K562 (cell line): Measurements from ENCODE around the gene KCNMB4. TPM values are rescaled to one million over a fixed set of nuclear protein-coding genes. Genes with fewer than 3 reads are reported as not detected.
A peak's percentile ranks its signal among the peaks of the same experiment; 100 is the strongest.

Experiments
- ATAC-seq: fragments of 200-7000 bp; cut with Tn5 transposase; 3 replicates; pipeline ENCODE4 v1.9.1; 2020; ENCODE audit warnings: moderate library complexity
- BruUV-seq: library from RNA; stranded (reverse); fragments of 400-500 nt; replicated peaks from 2 replicates; lab custom pipeline; 2021; lab: Mats Ljungman, UMichigan
- CTCF ChIA-PET: fragments of 300-600 bp; formaldehyde crosslinking; extraction: SDS; loops from one replicate; lab custom pipeline; 2021; ENCODE audit warnings: low intra/inter-chr PET ratio; lab: Yijun Ruan, JAX
- POLR2A ChIA-PET: fragments of 300-600, 350-650 bp; sonication (Branson Sonifier 250); formaldehyde crosslinking; extraction: SDS; loops from one replicate; lab custom pipeline; 2021; ENCODE audit warnings: antibody characterized with exemption, inconsistent platforms; lab: Yijun Ruan, JAX
- DNase-seq, 4 experiments: peaks; one replicate each; pipeline versions ENCODE4 v3.0.0 to v3.0.0-alpha.2; 2011 to 2018; ENCODE audit warnings: low spot score in 3 of 4, mixed read lengths in 3 of 4; ENCODE audit errors: extremely low read depth in 1 of 4
- FAIRE-seq: peaks from 2 replicates; lab custom pipeline; 2011; peaks lifted over from hg19 to GRCh38; lab: Jason Lieb, UNC
- H2AFZ ChIP-seq: 2 replicates; pipeline ENCODE4 v1.6.0; 2011; ENCODE audit warnings: low read depth, low read length, control low read depth, inconsistent platforms
- H3K27ac ChIP-seq: fragments of 200-600 bp; 3 replicates; pipeline ENCODE4 v1.8.0; 2011; ENCODE audit warnings: low read depth, mild to moderate bottlenecking, control low read depth, inconsistent platforms, low read length, moderate library complexity, mixed read lengths; ENCODE audit errors: extremely low read depth
- H3K27me3 ChIP-seq, 2 experiments: fragments of 300-600 bp in 1 of 2; 2 replicates in 1 of 2; 3 replicates in 1 of 2; pipeline versions ENCODE4 v1.6.0 to v1.8.0; 2011; ENCODE audit warnings: inconsistent platforms in 2 of 2, low read length in 2 of 2, mild to moderate bottlenecking in 1 of 2, mixed read lengths in 1 of 2, moderate library complexity in 1 of 2; ENCODE audit not compliant: control insufficient read depth in 2 of 2, insufficient read depth in 2 of 2
- H3K36me3 ChIP-seq: fragments of 300-600 bp; 3 replicates; pipeline ENCODE4 v1.8.0; 2011; ENCODE audit warnings: mild to moderate bottlenecking, low read length, inconsistent platforms; ENCODE audit not compliant: control insufficient read depth, insufficient read depth
- H3K4me1 ChIP-seq, 2 experiments: fragments of 200-600 bp in 1 of 2; replicated peaks in 1 of 2; 2 replicates in 1 of 2; 3 replicates in 1 of 2; pipeline versions ENCODE4 v1.5.1 to v1.8.0; 2011; ENCODE audit warnings: inconsistent platforms in 2 of 2, low read length in 2 of 2, mild to moderate bottlenecking in 1 of 2, mixed read lengths in 1 of 2, moderate library complexity in 1 of 2; ENCODE audit not compliant: control insufficient read depth in 2 of 2, insufficient read depth in 2 of 2
- H3K4me2 ChIP-seq: 2 replicates; pipeline ENCODE4 v1.6.1; 2011; ENCODE audit warnings: low read length, control low read depth, inconsistent platforms, mixed read lengths; ENCODE audit not compliant: insufficient read depth
- H3K4me3 ChIP-seq: fragments of 200-600 bp; sonication (generic), shearing (Covaris generic); 2 replicates; pipeline ENCODE4 v1.5.1; 2016; ENCODE audit warnings: control low read depth, inconsistent platforms
- H3K79me2 ChIP-seq: fragments of 200-600 bp; 3 replicates; pipeline ENCODE4 v1.8.0; 2011; ENCODE audit warnings: low read length, inconsistent platforms; ENCODE audit not compliant: control insufficient read depth, insufficient read depth
- H3K9ac ChIP-seq, 2 experiments: 2 replicates each; pipeline versions ENCODE4 v1.6.0 to v1.6.1; 2011; ENCODE audit warnings: low read depth in 2 of 2, low read length in 2 of 2, control low read depth in 1 of 2, inconsistent platforms in 1 of 2, mild to moderate bottlenecking in 1 of 2, mixed read lengths in 1 of 2; ENCODE audit not compliant: insufficient read depth in 1 of 2
- H3K9me1 ChIP-seq: one replicate; pipeline ENCODE4 v1.6.0; 2011; ENCODE audit warnings: inconsistent platforms, mild to moderate bottlenecking, low read length, moderate library complexity; ENCODE audit not compliant: control insufficient read depth, insufficient read depth
- H3K9me3 ChIP-seq: replicated peaks from 2 replicates; pipeline ENCODE4 v1.5.1; 2011; ENCODE audit warnings: low read depth, low read length, inconsistent platforms; ENCODE audit not compliant: control insufficient read depth, insufficient read depth
- H4K20me1 ChIP-seq: replicated peaks from 2 replicates; pipeline ENCODE4 v1.6.1; 2011; ENCODE audit warnings: low read length, inconsistent platforms, mixed read lengths; ENCODE audit not compliant: control insufficient read depth, insufficient read depth
- AFF1 ChIP-seq, 2 experiments: fragments of 450-650 bp; IDR thresholded peaks; 2 replicates each; pipeline ENCODE4 v1.6.1; 2018; ENCODE audit warnings: mild to moderate bottlenecking in 2 of 2, low read depth in 1 of 2; ENCODE audit not compliant: partially characterized antibody in 2 of 2
- CXXC5 ChIP-seq: fragments of 250-450 bp; sonication (Bioruptor Pico); IDR thresholded peaks from 2 replicates; pipeline ENCODE4 v1.8.0; 2022; ENCODE audit warnings: inconsistent platforms, mild to moderate bottlenecking, moderate library complexity
- NCOA2 ChIP-seq, 2 experiments: fragments of 450-650 bp; IDR thresholded peaks; 2 replicates each; pipeline ENCODE4 v1.6.1; 2018; ENCODE audit warnings: mild to moderate bottlenecking in 2 of 2, moderate library complexity in 1 of 2; ENCODE audit not compliant: partially characterized antibody in 2 of 2
- STAT5A ChIP-seq: IDR thresholded peaks from 2 replicates; pipeline ENCODE4 v1.6.1; 2012; ENCODE audit warnings: low read length, inconsistent platforms, borderline replicate concordance
- ZNF24 ChIP-seq: fragments of 450-650 bp; IDR thresholded peaks from 2 replicates; pipeline ENCODE4 v1.6.1; 2016
- ZNF316 ChIP-seq: fragments of 450-650 bp; IDR thresholded peaks from 2 replicates; pipeline ENCODE4 v1.6.1; 2016
- WGBS: fragments of 100-300 bp; shearing (Covaris generic); methylation state at CpG from one replicate; pipeline ENCODE4 v1.1.6; 2016; ENCODE audit warnings: low coverage, mixed read lengths; ENCODE audit not compliant: insufficient coverage; ENCODE audit errors: missing lambda C conversion rate; 5-methylcytosine and 5-hydroxymethylcytosine counted together
- in situ Hi-C: fragments of 300-500 bp; cut with MboI; formaldehyde crosslinking; loops from 4 replicates; pipeline ENCODE4 v1.15.0; 2018; ENCODE audit warnings: inconsistent platforms, mixed read lengths
- intact Hi-C: fragments of 100-400 bp; cut with micrococcal nuclease; formaldehyde crosslinking; loops from 2 replicates; pipeline ENCODE4 v1.14.2; 2022
- polyA plus RNA-seq, 8 experiments: library from polyadenylated mRNA; depleted of rRNA in 4 of 8; stranded (reverse) in 5 of 8; unstranded in 3 of 8; fragments of >200 nt; fragmentation: Nextera tagmentation in 2 of 8; fragmentation: Illumina TruSeq in 1 of 8; extraction: Ambion mirVana in 2 of 8; extraction: Trizol in 1 of 8; gene quantifications; 2 replicates each; pipeline versions ENCODE4 v1.2.1 to v1.2.3, GENCODE V29; 2011 to 2014; ENCODE audit warnings: inconsistent platforms in 1 of 8, missing spikeins in 1 of 8
- total RNA-seq, 7 experiments: library from RNA; depleted of rRNA in 6 of 7; stranded (reverse); fragments of >200 nt in 6 of 7; fragmentation: Illumina TruSeq in 2 of 7; extraction: Trizol in 2 of 7; gene quantifications; 2 replicates each; pipeline versions ENCODE4 v1.2.1 to v1.2.3, GENCODE V29; 2011 to 2021; ENCODE audit warnings: low replicate concordance in 1 of 7

The KCNMB4 gene
- total and polyA plus RNA-seq, 9 of the 15 experiments (the other 6 are each of a cell fraction or from before 2014, with no cell fraction given): 0.01 to 0.14 (median 0.06) TPM; not detected in 1

GRCh38 chr12:70327541-70327940 is 38.5 kb upstream of the KCNMB4 start:
- peaks cover 1% of the 10 kb centered on the region; the same call in 1 of the 2 replicates for H3K9me3 ChIP-seq
- WGBS: 100% methylated on average over 2 of the region's 2 CpGs
- POLR2A ChIA-PET: interaction anchor here (0.5 kb wide), 1 partner anchor 59 kb away, joined by 3 read pairs; no protein-coding TSS in a partner anchor

More at GRCh38 chr12:70327541-70327940, 38.5 kb upstream of the KCNMB4 start:
- intact Hi-C loops (no loop called here), in situ Hi-C loops (no loop called here)
- no peak for FAIRE-seq
- H3K9ac ChIP-seq: no peak overlapping the region
- ATAC-seq: no peak
- no peaks in the 10 kb centered on the region for H4K20me1 ChIP-seq
- DNase-seq: no peak
- H2AFZ ChIP-seq: no peak overlapping the region
- no TSS peak for BruUV-seq
- peaks cover 20% of the 10 kb centered on the region for H3K36me3 ChIP-seq
- peaks cover 5% of the 10 kb centered on the region; the same call in 2 of the 3 replicates for H3K79me2 ChIP-seq
- H3K9me1 ChIP-seq: no peaks in the 10 kb centered on the region
- H3K4me2 ChIP-seq: no peak overlapping the region
- H3K27me3 ChIP-seq: no peaks in the 10 kb centered on the region
- H3K4me1 ChIP-seq: no peaks in the 10 kb centered on the region
- TF ChIP-seq CXXC5 (CRISPR knock-in tag) (no peak), STAT5A (no peak), ZNF24 (no peak), AFF1 (IDR thresholded peaks at IDR 0.05; ENCODE audit: low read depth in 1 of 2, partially characterized antibody in 2 of 2) (no peak), NCOA2 (IDR thresholded peaks at IDR 0.05; ENCODE audit: partially characterized antibody in 2 of 2) (no peak), ZNF316 (peak; percentile 69)
- H3K4me3 ChIP-seq: no peak overlapping the region
- H3K27ac ChIP-seq: no peak overlapping the region
- CTCF ChIA-PET: no interaction called here
